Umbilical cord (tissue), 2 donors: ENCODE data around the gene SDF2L1. TPM values are rescaled to one million over a fixed set of nuclear protein-coding genes. Genes with fewer than 3 reads are reported as not detected.
A peak's percentile ranks its signal among the peaks of the same experiment; 100 is the strongest.
"Not testable (repeated sequence)": the region's sequence is repeated elsewhere in the genome, so short reads cannot be mapped to it uniquely, and the experiment has no call there.

Experiments used
- DNase-seq: peaks from one replicate; pipeline ENCODE4 v3.0.0-alpha.2; 2015; ENCODE audit warnings: low spot score
- total RNA-seq: library from RNA; depleted of rRNA; stranded (reverse); fragments of >200 nt; gene quantifications from one replicate; pipeline ENCODE4 v1.2.3, GENCODE V29; 2014; ENCODE audit warnings: low replicate concordance; ENCODE audit not compliant: insufficient read depth

The SDF2L1 gene, protein sequence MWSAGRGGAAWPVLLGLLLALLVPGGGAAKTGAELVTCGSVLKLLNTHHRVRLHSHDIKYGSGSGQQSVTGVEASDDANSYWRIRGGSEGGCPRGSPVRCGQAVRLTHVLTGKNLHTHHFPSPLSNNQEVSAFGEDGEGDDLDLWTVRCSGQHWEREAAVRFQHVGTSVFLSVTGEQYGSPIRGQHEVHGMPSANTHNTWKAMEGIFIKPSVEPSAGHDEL
- 6.7 TPM for total RNA-seq

DNA sequence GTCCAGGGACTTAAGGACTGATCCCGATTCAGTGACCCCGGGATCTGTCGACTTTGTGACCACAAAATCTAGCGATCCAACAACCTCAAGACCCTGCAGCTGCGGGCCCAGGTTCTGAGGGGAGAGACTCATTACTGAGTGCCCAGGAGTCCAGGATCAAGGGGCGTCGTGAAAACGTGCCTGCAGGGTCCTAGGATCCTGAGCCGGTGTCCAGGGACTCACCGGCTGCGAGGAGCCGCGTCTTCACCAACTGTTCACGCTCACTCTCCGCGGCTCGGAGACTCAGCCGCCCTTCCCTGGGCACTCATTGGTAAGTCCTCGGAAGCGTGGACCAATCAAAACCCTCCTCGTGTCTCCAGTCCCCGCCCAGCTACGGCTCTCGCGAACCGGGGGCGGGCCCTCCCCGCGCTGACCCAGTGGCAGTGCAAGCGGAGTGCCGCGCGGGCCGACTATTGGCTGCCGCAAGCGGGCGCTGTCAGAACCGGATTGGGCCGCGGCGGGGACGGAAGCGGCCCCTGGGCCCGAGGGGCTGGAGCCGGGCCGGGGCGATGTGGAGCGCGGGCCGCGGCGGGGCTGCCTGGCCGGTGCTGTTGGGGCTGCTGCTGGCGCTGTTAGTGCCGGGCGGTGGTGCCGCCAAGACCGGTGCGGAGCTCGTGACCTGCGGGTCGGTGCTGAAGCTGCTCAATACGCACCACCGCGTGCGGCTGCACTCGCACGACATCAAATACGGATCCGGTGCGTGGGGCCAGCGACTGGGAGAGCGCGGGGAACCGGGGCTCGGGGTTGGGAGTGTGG lies at the start of gene SDF2L1:
Gene SDF2L1 (plus strand): TSS at position 514 of the 795 bp plus-strand sequence. CDS start 35 bp downstream, at position 549.
- DNase-seq: peak; percentile 99

DNA sequence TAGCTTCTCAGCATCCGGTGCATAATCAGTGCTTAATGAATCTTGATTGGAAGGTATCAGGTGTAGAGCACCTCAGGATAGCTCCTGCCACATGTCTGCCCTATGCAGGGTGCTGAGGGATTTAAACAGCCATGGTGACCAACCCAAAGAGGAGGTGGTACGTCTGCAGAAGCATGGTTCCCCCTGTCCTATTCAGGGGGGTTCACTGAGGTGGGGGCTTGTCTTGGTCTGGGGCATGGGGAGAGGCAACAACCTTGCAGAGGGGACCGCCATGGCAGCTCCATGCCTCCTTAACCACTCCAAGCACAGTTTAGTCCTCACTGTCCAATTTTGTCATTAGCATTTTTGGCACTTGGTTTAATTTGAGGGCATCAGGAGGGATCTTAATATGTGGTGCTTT lies 49.7 kb upstream of the SDF2L1 start:
- no peak for DNase-seq

DNA sequence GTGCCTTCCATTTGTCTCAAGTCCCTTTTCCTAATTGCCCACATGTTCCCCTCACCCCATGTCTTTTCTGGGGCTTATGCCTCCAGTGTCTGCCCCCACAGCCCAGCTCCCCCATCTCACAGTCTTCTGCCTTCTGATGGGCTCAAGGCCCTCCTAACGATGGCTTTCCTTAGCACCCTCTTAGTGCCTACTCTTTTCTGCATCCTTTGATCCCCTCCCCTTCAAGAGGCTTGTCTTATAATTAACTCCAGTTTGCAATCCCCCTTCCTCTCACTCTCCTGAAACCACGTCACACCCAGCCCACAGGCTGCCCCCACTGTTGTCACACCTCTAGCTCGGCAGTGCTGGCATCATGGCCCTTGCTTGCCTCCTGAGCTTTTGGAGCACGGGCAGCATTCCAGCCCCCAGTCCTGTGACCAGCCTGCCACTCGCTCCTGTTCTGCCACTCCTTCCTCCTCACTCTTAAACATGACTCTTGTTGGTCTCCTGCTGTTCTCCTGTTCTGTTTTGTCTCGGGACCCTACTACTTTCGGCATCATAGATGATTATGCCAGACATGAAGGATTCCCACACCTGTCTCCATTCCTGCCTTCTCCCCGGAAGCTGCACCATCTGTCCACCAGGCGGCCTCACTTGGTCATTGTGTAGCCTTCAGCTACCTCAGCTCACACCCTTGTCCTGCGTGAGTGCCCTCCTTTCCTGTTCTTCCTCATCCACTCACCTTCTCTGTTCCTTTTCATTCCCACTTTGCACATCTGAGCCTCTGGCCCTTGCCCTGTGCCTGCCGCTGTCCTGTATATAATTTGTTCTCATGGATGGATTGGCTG lies 48.5 kb upstream of the SDF2L1 start:
- no peak for DNase-seq

DNA sequence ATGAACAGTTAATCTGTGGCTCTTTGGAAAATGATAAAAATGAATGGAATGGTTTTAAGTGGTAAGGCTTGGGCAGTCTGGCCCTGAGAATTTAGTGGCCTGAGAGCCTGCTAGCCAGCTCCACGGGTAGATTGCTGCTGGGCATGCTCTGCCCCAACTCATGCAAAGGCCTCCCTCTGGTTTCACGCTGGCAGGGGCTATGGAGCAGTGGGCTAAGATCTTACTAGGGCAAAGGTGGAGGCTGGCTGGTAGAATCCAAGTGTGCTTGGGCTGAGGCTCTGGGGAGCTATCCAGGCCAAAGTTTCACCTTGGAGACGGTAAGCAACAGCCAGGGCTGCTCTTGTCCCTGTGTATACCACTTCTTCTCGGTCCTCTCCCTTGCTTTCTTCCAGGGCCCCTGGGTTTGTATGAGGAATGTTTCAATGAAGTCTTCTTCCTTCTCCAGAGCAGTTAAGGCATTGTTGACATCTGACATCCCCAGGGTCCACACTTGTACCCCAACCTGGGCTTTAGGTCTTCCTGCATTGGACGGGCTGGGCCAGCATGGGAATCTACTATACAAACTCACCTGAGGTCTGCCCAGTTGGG lies 47.1 kb upstream of the SDF2L1 start:
- DNase-seq: no peak

DNA sequence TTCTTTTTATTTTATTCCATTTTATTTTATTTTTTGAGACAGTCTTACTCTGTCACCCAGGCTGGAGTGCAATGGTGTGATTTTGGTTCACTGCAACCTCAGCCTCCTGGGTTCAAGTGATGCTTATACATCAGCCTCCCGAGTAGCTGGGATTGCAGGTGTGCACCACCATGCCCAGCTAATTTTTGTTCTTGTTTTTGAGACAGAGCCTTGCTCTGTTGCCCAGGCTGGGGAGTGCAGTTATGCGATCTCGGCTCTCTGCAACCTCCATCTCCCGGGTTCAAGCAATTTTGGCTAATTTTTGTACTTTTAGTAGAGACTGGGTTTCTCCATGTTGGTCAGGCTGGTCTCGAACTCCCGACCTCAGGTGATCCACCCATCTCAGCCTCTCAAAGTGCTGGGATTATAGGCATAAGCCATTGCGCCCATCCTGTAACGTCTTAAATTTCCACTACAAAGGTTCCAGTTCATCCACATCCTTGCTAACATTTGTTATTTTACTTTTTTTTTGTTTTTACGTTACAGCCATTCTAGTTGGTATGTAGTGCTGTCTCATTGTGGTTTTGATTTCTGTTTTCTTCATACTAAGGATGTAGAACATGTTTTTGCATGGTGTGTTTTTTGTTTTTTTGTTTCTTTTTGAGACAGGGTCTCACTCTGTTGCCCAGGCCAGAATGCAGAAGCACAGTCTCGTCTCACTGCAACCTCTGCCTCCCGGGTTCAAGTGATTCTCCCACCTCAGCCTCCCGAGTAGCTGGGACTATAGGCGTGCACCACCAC lies 45.6 kb upstream of the SDF2L1 start:
- not testable (repeated sequence) for DNase-seq

DNA sequence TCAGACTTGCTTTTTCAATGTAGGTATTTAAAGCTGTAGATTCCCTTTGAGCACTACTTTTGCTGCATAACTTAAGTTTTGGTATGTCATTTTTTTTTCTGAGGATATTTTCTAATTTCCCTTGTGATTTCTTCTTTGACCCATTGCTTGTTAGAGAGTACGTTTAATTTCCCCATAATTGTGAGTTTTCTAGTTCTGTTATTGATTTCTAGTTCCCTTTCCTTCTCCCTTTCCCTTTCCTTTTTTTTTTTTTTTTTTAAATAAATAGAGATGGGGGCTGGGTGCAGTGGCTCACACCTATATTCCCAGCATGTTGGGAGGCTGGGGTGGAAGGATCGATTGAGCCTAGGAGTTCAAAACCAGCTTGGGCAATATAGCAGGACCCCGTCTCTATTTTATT lies 43.8 kb upstream of the SDF2L1 start:
- no peak for DNase-seq

DNA sequence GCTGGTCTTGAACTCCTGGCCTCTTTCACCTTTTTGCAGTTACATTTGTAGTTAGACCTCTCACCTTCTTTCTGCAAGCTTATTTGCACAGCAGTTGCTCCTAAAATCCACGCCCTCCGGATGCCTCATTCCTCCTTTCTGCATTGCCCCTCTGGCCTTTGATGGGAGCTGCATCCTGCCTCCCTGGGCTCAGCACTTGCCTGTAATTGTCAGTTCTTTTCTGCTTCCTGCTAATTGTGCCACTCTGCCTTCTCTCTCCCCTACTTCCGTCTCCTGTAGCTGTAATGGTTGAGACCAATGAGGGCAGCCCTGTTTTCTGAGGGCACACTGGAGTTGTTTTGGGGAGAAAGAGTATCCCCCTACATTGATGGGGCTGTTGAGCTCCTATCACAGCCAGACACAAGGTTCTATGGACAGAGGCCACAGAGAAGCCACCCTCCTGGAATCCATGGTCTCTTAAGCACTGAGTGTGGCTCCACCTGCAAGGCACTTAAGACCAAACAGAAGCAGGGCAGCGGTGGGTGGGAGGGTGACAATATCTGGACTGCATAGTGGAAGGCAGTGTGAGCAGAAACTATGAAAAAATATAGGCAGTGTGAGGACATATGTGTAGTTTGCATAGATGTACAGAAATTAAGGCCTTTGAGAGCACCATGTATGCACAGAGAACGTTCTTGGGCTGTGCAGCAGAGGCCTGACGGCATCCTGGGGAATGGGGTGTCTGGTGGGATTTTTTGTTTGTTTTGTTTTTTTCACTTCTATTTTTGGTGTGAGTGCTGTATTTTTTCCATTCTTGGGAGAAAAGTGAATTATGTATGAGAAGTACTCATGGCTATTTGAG lies 42.8 kb upstream of the SDF2L1 start:
- DNase-seq: no peak

DNA sequence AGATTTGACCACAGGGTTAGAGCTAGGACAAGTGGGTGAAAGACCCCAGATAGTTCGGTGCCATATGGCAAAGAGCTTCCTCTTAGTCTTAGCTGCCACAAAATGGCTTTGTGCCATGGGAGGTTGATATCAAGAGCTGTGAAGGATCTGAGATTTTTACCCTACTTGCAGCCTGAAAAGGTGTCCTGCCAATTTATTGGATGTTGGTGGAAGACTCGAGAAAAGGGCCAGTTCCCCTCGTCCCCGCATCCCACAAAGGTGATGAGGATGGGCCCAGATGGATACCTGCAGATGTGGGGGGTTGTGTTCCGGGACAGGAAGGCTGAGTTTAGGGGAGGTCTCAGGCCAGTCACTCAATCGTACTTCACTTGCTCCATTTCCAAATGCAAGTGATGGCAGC lies 39.5 kb upstream of the SDF2L1 start:
- DNase-seq: no peak

DNA sequence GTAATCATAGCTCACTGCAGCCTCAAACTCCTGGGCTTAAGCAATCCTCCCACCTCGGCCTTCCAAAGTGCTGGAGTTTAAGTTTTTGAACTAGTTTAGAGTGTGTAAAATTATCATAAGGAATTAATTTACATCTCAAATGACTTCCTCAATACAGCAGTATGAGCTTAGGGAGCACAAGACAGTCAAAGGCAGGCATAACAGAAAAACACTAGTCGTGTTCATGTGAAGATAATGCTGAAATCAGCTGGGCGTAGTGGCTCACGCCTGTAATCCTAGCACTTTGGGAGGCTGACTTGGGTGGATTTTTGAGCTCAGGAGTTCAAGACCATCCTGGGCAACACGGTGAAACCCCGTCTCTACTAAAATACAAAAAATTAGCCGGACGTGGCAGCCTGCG lies 38.1 kb upstream of the SDF2L1 start:
- DNase-seq: no peak

DNA sequence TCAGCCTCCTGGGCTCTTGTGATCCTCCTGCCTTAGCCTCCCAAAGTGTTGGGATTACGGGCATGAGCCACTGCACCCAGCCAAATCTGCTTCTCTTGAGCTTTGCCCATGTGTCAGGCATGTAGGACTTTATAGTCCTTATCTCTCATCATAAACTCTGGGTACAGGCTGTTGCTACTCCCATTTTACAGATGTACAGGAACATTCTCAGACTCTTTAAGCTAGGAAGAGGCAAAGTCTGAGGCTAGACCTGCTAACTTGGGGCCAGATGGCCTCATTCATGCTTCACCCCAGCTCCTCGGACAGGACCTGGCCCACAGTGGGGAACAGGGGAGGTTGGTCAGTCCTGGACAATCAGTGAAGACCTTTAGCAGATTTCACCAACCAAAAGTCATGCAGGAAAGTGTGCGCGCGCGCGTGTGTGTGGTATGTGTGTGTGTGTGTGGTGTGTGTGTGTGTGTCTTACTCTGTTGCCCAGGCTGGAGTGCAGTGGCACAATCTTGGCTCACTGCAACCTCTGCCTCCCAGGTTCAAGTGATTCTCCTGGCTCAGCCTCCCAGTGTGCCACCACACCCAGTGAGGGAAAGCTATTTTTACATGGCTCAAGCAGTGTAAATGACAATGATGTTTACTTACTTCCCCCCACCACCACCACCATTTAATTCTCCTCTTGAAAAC lies 36.1 kb upstream of the SDF2L1 start:
- no peak for DNase-seq

DNA sequence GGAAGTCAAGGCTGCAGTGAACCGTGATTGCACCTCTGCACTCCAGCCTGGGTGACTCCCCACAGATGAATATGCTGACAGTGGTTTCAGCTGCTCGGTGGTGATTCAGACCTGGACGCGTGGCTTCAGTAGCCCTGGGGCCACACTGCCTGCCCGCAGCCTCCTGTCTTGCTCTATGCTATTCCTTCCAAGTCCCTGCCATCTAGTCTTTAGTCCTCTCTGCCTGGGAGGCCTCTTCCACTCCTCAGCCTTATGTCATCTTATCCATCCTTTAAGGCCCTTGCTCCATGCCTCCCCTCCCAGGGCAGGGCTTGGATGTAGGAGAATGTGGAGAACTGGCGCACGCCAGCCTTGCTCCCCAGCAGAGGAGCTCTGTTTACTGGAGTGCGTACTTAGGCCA lies 35.3 kb upstream of the SDF2L1 start:
- no peak for DNase-seq

DNA sequence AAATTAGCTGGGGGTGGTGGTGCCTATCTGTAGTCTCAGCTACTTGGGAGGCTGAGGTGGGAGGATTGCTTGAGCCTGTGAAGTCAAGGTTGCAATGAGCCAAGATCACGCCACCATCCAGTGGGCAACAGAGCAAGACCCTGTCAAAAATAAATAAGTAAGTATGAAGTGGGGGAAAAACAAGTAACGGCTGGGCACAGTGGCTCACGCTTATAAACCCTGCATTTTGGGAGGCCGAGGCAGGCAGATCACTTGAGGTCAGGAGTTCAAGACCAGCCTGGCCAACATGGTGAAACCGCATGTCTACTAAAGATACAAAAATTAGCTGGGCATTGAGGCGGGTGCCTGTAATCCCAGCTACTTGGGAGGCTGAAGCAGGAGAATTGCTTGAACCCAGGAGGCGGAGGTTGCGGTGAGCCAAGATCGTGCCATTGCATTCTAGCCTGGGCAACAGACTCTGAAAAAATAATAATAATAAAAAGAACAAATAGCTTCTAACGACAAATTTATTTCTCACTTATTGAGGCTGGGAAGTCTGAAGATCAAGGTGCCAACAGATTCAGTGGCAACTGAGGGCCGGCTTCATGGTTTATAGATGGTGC lies 32.4 kb upstream of the SDF2L1 start:
- DNase-seq: not testable (repeated sequence)

DNA sequence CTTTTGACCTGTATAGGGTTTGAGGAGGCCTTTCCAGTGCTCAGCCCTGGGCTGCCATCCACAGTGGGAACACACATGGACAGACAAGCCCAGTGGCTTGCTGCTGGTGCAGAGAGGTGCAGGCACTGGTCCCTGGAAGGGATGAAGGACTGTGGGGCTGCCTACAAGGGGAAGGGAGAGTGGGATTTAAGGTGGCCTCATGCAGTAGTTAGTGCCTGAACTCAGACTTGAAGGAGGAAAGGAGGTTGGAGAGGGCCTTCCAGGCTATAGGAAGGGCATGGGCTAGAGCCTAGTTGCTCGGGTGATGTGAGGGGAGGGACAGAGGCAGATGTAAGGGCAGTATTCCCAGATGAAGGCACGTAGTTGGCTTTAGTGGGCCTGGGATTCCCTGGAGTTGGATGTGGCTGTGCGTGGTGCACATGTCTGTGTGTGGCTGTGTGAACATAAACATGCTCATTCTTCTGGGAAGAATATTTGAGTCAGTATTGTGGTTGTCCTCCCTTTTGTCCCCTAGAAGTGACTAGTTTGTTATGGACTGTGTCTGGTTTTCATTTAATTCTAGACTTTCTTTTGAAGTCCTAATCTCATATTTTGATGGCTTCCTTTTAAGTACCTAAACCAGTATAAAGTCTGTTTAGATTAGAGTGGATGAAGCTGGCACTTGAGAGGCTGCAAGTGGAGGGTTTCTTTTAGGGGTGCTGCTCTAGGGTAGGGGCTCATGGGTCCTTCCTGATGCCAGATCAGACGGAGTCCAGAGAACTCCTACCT lies 30.7 kb upstream of the SDF2L1 start:
- no peak for DNase-seq

DNA sequence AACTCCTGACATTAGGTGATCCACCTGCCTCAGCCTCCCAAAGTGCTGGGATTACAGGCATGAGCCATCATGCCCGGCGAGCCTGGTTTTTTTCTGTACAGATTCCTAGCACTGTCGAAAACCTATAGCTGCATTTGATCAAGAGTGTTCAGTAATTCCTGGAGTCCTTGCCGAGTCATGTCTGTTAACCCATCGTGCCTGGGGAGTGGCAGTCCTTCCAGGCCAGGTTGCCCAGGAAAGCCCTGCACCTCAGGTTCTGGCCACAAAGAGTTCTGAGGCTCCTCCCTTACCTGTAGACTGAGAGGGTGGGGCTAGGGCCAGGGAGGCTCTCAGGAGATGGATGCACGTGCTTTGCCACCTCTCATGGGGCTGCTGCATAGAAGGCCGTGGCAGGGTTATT lies 29.2 kb upstream of the SDF2L1 start:
- no peak for DNase-seq

DNA sequence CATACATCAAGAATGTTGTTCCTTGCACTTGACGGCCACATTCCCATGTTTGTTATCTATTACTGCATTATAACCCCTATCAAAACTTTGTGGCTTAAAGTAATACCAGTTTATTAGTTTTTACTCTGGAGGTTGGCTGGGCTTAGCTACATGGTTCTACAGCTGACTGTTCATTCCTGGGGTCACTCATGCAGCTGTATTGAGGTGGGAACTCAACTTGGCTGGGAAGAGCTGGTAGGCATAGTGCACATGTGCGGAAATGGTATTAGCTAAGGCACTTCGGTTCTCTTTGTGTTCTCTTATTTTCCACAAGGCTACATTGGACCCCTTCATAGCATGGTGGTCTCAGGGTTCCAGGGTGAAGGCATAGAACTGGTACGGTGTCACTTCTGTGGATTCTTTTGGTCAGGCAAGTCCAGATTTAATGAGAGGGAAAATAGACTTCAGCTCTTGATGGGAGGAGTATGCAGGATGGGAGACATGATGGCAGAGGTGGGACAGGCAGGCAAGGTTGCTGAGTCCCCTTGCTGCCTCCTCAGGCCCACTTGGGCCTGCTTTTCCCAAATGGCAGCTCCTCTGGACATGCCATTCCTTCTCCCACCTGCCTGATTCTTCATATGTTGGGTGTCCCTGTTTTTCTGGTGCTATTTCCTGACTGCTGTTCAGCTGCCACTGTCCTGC lies 28.4 kb upstream of the SDF2L1 start:
- no peak for DNase-seq

DNA sequence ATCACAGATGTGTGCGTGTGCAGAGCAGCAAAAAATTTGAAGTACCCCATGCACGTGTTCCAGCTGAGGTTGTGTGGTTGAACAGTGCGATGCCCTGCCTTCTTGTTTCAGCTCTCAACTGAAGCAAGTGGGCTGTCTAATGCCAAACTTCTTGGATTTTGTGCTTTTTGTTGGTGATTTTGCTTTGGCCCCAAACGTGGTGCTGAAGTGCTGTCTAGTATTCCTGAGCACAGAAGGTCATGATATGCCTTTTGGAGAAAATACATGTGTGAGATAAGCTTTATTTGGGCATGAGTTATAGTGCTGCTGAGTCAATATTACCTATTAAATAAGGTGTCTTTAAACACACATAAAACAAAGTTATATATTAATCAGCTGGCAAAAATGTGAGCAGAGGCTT lies 26.4 kb upstream of the SDF2L1 start:
- no peak for DNase-seq

DNA sequence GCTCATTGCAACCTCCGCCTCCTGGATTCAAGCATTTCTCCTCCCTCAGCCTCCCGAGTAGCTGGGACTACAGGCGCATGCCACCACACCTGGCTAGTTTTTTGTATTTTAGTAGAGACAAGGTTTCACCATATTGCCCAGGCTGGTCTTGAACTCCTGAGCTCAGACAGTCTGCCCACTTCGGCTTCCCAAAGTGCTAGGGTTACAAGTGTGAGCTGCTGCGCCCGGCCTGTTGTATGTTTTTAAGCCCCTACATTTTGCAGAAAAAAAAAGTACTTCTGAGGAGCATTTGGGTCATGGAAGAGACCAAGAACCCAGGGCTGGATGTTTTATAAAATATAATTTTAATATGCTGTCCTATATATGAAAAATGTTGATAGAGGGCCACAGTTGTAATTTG lies 24.8 kb upstream of the SDF2L1 start:
- not testable (repeated sequence) for DNase-seq

DNA sequence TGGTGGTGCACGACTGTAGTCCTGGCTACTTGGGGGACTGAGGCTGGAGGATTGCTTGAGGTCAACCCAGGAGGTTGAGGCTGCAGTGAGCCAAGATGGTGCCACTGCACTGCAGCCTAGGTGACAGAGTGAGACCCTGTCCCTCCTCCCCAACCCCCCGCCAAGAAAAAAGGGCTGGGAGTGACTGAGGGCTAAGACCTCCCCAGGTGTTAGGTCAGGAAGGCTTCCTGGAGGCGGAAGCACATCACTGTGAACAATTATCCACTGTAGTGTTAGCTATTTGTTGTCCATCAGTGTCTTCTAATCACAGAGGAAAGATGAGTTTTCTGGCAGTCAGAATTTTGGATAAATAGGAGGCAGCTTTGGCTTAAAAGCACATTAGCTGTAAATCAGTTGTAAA lies 21.1 kb upstream of the SDF2L1 start:
- DNase-seq: no peak
